OCI-LY1 (cell line): ENCODE results near the gene COMMD10.

Experiments
- EZH2 ChIP-seq: fragments of 200-600 bp; sonication (generic), shearing (Covaris generic); IDR thresholded peaks from 2 replicates; pipeline ENCODE4 v1.8.0; 2017; ENCODE audit warnings: borderline replicate concordance, mixed run types, mild to moderate bottlenecking, antibody characterized with exemption, low read length, moderate library complexity, mixed read lengths
- TF ChIP-seq, protein P1 (sequence below): fragments of 200-600 bp; sonication (generic), shearing (Covaris generic); IDR thresholded peaks from 2 replicates; pipeline ENCODE4 v1.5.1; 2017; ENCODE audit warnings: mild to moderate bottlenecking, antibody characterized with exemption, low read length, moderate library complexity, mixed read lengths

DNA sequence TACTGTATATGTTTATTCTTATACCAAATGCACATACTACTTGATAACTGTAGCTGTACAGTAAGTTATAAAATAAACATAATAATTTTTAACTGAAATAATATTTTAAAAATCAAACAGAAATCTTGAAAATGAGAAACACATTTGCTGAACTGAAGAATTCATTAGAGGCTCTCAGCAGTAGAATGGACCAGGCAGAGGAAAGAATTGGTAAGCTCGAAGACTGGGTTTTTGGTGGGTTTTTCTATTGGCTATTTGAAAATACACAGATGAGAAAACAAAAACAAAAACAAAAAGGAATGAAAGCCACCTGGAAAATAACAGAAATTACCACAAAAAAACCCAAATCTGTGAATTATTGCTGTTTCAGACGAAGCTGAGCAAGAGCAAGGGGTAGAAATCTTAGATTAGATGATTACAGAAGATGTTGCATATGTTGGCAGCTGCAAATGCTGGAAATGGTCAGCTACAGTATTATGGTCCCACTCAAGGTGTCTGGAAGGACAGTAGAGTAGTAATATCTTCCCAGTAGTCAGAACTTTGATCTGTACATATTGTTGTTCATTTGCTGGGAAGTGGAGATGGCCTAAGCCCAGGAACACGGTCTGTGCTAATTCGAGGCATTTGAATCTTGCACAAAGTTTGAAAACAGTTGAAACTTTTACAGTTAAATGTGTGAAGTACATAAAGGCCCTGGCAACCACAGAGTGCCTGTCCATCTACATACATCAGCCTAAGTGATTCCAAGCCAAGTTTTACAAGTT is 233.4 kb downstream of the COMMD10 start:
- TF ChIP-seq, protein P1, sequence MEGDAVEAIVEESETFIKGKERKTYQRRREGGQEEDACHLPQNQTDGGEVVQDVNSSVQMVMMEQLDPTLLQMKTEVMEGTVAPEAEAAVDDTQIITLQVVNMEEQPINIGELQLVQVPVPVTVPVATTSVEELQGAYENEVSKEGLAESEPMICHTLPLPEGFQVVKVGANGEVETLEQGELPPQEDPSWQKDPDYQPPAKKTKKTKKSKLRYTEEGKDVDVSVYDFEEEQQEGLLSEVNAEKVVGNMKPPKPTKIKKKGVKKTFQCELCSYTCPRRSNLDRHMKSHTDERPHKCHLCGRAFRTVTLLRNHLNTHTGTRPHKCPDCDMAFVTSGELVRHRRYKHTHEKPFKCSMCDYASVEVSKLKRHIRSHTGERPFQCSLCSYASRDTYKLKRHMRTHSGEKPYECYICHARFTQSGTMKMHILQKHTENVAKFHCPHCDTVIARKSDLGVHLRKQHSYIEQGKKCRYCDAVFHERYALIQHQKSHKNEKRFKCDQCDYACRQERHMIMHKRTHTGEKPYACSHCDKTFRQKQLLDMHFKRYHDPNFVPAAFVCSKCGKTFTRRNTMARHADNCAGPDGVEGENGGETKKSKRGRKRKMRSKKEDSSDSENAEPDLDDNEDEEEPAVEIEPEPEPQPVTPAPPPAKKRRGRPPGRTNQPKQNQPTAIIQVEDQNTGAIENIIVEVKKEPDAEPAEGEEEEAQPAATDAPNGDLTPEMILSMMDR, result no peak
- no peak for TF ChIP-seq EZH2
